ENCODE results near the gene CYP4F3.
"Not testable (repeated sequence)": the region's sequence is repeated elsewhere in the genome, so short reads cannot be mapped to it uniquely, and the experiment has no call there.

- TF ChIP-seq ZFP30 (CRISPR knock-in tag; IDR thresholded peaks at IDR 0.05); PATZ1 (CRISPR knock-in tag; IDR thresholded peaks at IDR 0.05; ENCODE audit: borderline replicate concordance); ZFP3 (CRISPR knock-in tag; IDR thresholded peaks at IDR 0.05); CREB5 (CRISPR knock-in tag; IDR thresholded peaks at IDR 0.05; ENCODE audit: low read depth); ZNF8 (CRISPR knock-in tag; IDR thresholded peaks at IDR 0.05); ISL1 (CRISPR knock-in tag; IDR thresholded peaks at IDR 0.05); SNAI2 (CRISPR knock-in tag; IDR thresholded peaks at IDR 0.05); ARNTL (CRISPR knock-in tag; IDR thresholded peaks at IDR 0.05; ENCODE audit: borderline replicate concordance, low read depth); TSHZ2 (CRISPR knock-in tag; IDR thresholded peaks at IDR 0.05); ZC3H10 (CRISPR knock-in tag; IDR thresholded peaks at IDR 0.05); RARB (CRISPR knock-in tag; IDR thresholded peaks at IDR 0.05): not testable (repeated sequence)
Measured at GRCh38 chr19:15650123-15650522, 9.4 kb downstream of the CYP4F3 start.

All from SK-N-SH treated with all-trans-retinoic acid at 6 μM for 48 hours (cell line).